ENCODE results near the gene TTC27. TPM values are rescaled to one million over a fixed set of nuclear protein-coding genes. Genes with fewer than 3 reads are reported as not detected.

Gene TTC27
- total RNA-seq, 2 experiments from 2014 or later: 30.1 to 33.8 TPM

DNA sequence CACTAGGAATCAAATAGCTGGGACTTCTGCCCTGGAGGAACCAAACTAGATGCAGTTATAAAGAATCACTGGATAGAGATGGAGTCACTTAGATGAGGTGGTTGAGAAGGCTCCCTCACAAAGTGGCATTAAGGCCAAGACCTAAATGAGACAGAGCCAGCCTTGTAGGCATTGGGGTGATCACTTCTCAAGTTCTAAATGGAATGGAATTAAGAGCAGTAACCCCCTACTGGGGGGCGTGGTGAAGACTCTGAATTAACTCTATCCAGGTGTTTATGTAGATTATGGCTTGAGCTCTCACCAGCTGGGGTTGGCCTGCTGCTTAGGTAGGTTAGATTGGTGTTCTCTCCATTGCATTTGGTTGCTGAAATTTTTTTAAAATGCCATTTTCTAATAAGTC is 71.3 kb downstream of the TTC27 start:
- DNase-seq (no peak), ATAC-seq (no peak)
- Mint-ChIP-seq H3K9me3 (no peaks in the 10 kb centered on the region), H3K27me3 (no peaks in the 10 kb centered on the region), H3K4me1 (ENCODE audit: low read depth) (peaks cover 6% of the 10 kb centered on the region), H3K4me3 (no peak overlapping the region), H3K36me3 (ENCODE audit: low read depth) (peaks cover 13% of the 10 kb centered on the region), H3K27ac (no peak overlapping the region)
- CTCF ChIA-PET: no interaction called here
- intact Hi-C loops (cut with micrococcal nuclease): no loop called here
- TF ChIP-seq, protein P1, sequence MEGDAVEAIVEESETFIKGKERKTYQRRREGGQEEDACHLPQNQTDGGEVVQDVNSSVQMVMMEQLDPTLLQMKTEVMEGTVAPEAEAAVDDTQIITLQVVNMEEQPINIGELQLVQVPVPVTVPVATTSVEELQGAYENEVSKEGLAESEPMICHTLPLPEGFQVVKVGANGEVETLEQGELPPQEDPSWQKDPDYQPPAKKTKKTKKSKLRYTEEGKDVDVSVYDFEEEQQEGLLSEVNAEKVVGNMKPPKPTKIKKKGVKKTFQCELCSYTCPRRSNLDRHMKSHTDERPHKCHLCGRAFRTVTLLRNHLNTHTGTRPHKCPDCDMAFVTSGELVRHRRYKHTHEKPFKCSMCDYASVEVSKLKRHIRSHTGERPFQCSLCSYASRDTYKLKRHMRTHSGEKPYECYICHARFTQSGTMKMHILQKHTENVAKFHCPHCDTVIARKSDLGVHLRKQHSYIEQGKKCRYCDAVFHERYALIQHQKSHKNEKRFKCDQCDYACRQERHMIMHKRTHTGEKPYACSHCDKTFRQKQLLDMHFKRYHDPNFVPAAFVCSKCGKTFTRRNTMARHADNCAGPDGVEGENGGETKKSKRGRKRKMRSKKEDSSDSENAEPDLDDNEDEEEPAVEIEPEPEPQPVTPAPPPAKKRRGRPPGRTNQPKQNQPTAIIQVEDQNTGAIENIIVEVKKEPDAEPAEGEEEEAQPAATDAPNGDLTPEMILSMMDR (IDR thresholded peaks at IDR 0.05): no peak
- POLR2A ChIA-PET: no interaction called here

DNA sequence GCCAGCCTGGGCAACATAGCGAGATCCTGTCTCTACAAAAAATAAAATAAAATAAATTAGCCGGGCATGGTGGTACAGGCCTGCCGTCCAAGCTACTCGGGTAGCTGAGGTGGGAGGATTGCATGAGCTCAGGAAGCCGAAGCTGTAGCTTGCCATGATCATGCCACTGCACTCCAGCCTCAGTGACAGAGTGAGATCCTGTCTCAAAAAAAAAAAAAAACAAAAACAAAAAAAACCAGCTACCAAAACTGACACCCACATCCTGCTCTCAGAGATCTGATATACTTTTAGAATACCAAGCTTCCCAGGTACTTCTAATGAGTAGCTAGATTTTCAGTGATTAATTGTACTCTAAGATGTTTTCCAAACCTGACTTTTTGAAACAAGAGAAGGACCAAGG is 74.0 kb downstream of the TTC27 start:
- Mint-ChIP-seq H3K9me3 (no peaks in the 10 kb centered on the region), H3K4me3 (no peak overlapping the region), H3K36me3 (ENCODE audit: low read depth) (peaks cover 20% of the 10 kb centered on the region), H3K27me3 (no peaks in the 10 kb centered on the region), H3K27ac (no peak overlapping the region), H3K4me1 (ENCODE audit: low read depth) (peaks cover 6% of the 10 kb centered on the region)
- ATAC-seq (no peak), DNase-seq (no peak)
- intact Hi-C loops (cut with micrococcal nuclease): no loop called here
- POLR2A ChIA-PET: interaction anchor here (0.5 kb wide), 1 partner anchor 753 kb away, joined by 3 read pairs; no protein-coding TSS in a partner anchor
- CTCF ChIA-PET: no interaction called here
- TF ChIP-seq, protein P1 (IDR thresholded peaks at IDR 0.05): no peak

DNA sequence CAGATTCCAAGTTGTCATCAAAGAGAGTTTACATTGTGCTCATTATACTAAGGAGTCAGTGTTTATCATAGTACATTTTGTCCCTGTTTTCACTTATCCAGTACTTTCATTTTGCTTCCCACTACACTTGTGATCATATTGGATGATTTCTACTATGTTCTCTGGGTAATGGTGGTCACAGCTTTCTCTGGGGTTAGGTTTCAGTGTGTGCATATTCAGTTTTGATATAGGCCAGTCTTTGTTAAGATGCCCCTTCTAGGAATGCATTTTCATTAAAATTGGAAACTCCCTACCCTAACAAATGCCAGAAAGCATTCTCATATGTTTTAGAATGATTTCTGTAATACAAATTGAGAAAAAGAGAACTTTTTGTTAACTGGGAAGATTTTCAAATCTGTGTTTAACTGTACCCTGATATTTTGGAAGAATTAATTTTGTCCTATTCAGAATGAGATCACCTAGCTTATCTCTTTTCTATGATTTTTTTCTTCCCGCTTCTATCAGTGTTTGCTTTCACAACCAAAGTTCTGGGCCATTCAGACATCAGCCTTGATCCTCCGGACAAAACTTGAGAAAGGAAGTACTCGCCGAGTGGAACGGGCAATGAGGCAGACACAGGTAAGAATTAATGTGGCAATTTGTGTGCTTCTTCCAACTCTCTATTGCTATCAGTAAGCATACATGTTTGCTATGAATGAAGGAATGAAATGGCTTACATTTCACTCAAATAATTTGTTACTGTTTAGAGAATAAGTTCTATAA is 74.6 kb downstream of the TTC27 start:
- no peaks in the 10 kb centered on the region for H3K9me3 Mint-ChIP-seq
- TF ChIP-seq, protein P1 (IDR thresholded peaks at IDR 0.05): no peak
- no peak for DNase-seq
- H3K36me3 Mint-ChIP-seq (ENCODE audit: low read depth): peaks cover 19% of the 10 kb centered on the region
- ChIA-PET CTCF (no interaction called here), POLR2A (interaction anchor here (0.5 kb wide), 1 partner anchor 753 kb away, joined by 3 read pairs; no protein-coding TSS in a partner anchor)
- H3K27me3 Mint-ChIP-seq: no peaks in the 10 kb centered on the region
- H3K4me1 Mint-ChIP-seq (ENCODE audit: low read depth): peaks cover 4% of the 10 kb centered on the region
- intact Hi-C loops (cut with micrococcal nuclease): no loop called here
- ATAC-seq: no peak
- H3K27ac Mint-ChIP-seq: peak overlapping the region; percentile 59
- no peak overlapping the region for H3K4me3 Mint-ChIP-seq

DNA sequence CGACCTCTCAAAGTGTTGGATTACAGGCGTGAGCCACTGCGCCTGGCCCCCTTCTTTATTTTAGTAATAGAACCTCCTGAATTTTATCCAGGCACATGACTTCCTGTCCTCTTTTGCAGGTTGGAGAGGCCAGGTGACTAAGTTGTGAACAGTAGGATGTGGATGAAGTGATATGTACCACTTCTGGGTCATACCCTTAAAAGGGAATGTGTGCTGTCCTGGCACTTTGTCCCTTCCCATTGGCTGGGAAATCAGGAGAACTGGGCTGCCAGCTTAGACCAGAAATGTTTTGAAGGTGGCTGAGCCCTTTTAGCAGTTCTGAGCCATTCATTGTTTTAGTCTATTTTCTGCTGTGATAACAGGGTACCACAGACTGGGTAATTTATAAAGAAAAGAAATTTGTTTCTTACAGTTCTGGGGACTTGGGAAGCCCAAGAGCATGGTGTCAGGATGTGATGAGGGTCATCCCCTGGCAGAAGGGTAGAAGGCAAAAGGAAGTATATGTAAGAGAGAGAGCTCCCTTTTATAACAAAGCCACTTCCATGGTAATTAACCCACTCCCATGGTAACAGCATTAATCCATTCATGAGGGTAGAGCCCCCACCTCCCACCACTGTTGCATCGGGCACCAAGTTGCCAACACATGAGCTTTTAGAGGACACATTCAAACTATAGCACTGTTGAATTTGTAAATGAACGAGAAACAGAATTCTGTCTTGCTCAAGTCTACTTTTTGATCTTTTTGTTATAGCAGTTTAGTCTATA is 79.1 kb downstream of the TTC27 start:
- CTCF ChIA-PET: no interaction called here
- Mint-ChIP-seq H3K27ac (no peak overlapping the region), H3K4me3 (no peak overlapping the region), H3K27me3 (no peaks in the 10 kb centered on the region), H3K4me1 (ENCODE audit: low read depth) (peaks cover 8% of the 10 kb centered on the region), H3K9me3 (no peaks in the 10 kb centered on the region), H3K36me3 (ENCODE audit: low read depth) (peaks cover 32% of the 10 kb centered on the region)
- DNase-seq (no peak), ATAC-seq (no peak)
- TF ChIP-seq, protein P1 (IDR thresholded peaks at IDR 0.05): no peak
- POLR2A ChIA-PET: no interaction called here
- intact Hi-C loops (cut with micrococcal nuclease): no loop called here

DNA sequence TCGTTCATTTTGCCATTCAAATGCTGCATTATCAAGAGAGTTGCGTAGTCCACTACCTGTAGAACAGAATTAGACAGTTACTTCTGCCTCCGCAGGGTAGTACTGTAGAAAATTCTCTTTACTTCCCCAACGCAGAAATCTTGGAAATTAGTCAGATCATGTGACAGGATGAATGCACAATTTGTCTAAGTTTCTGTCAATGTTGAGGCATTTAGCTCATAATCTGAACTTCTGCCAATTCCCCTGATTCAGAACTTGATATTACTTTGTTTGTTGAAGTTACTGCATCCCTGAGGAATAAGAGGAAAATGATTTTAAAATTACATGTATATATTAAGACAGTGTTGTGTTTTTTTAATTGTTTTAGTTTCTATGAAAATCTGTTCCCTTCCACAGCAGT is 83.4 kb downstream of the TTC27 start:
- peaks cover 5% of the 10 kb centered on the region for H3K9me3 Mint-ChIP-seq
- H3K27me3 Mint-ChIP-seq: no peaks in the 10 kb centered on the region
- intact Hi-C loops (cut with micrococcal nuclease): no loop called here
- peaks cover 21% of the 10 kb centered on the region for H3K4me1 Mint-ChIP-seq (ENCODE audit: low read depth)
- H3K36me3 Mint-ChIP-seq (ENCODE audit: low read depth): peaks cover 46% of the 10 kb centered on the region
- ChIA-PET CTCF (no interaction called here), POLR2A (no interaction called here)
- H3K27ac Mint-ChIP-seq: no peak overlapping the region
- TF ChIP-seq, protein P1 (IDR thresholded peaks at IDR 0.05): no peak
- DNase-seq (no peak), ATAC-seq (no peak)
- no peak overlapping the region for H3K4me3 Mint-ChIP-seq
